ENCODE measurements around the gene MAST2.
"Not testable (repeated sequence)": the region's sequence is repeated elsewhere in the genome, so short reads cannot be mapped to it uniquely, and the experiment has no call there.

MAST2 gene

DNA sequence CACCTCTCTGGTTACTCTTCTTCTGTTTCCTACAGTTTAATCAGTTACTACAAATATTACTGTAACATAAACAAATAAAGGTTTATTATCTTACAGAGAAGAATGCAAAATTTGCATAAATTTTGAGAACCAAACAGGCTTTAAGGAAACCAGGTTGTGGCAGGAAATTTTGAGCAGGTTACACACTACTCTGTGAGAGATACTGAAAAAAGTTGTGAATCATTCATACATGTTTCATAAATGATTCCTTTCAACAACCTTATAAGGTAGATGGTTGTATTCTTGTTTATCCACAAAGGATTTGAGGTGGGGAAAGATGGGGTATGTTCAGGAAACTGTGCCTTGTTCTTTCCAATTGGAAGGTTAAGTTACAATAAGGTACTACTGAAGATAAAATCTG is 58.6 kb downstream of the MAST2 start:
- DNase-seq = no peak

GRCh38 chr1:45863218-45863617 is 59.8 kb downstream of the MAST2 start:
- no peak for DNase-seq

DNA sequence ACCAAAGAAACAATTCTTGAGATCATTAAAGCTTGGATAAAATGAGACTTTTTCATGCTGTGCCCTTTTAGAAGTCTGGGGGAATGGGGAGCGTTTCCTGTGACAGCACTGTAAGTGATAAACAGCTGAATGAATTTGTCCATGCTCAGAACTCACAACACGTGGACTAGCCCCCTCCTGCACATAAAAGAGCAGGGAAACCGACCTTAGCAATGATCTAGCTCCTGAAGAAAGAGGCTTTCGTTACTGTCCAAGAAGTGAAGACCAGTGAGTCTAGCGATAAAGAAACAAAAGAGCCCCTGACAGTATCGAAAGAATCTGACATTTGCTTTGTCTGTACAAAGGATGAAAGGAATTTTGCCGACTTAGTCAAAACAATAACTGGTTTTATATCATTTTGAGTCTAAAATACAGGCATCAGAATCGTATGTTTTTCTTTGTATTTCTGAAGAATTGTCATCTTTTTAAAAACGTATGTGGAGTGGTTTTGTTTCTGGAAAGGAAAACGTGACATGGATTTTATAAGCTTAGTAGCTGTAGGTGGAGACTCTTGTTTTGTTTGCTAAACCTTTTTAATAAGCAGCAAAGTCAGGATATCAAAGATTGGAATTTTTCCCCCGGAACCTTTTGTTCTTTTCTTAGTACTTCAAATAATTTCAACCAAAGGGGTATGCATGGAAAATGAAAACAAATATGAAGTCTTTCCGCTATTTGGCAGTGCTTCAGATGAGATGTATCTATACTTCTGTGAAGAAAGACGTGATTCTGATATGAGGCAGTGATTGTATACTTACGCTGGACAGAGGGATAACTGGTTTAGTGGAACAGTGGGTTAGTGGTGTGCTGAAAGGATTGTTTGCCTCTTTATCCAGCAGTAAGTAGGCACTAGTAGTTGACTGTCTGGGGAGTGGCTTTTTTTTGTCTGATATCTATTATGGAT is 61.0 kb downstream of the MAST2 start:
- no peak for DNase-seq

DNA sequence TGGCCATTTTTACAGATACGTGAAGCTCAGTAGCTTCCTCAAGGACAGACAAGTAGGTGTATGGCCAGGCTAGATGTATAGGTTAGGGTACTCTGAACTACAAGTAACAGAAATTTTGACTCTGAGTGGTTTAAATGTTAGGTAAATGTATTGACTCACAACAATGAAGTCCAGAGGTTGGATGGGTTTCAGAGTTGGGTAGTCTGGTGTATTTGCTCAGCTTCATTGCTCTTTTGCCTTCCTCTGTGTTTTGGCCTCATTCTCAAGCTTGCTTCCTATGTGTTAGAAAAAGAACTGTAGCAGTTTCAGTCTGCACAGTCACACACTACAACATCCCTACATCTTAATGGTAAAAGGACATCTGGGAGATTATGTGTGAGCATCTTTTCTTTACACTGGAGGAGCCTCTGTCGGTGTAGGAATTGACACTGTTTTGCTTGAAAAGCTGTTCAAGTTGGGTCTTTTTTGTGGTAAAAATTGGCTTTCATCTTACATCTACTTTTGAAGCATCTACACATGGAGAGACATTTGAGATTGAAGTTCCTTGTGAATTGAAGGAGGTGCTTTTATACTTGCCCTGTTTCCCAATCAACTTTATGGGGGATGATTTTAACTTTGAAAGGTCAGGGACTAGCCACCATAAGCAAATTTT is 64.4 kb downstream of the MAST2 start:
- DNase-seq = no peak

DNA sequence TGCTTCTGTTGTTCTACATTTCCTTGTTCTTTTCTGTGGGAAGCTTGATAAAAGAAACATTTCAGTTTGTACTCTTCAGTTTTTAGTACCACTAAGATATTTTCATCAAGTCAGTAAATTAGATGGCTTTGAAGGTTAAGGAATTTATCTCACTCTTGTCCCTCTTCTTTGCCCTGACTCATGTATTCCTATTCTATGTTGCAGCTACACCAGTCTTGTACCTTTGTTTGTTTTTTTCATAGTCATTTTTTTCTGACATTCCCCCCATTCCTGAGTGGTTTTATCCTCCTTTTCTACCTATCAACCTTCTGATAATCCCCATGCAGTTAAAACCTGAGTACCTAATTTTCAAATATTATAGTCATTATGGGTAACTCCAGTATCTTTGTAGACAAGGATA is 65.4 kb downstream of the MAST2 start:
- DNase-seq = no peak

DNA sequence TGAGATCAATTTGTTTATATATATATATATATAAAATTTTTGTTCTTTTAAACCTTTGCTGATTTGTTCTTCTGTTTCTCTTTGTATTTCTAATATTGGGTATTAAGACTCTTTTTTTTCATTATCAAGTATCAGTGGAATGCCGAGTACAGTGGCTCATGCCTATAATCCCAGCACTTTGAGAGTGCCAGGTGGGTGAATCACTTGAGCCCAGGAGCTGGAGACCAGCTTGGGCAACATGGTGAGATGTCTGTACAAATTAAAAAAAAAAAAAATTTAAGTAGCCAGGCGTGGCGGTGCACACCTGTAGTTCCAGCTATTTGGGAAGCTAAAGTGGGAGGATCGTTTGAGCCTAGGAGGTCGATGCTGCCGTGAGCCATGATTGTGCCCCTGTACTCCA is 67.1 kb downstream of the MAST2 start:
- DNase-seq = no peak

DNA sequence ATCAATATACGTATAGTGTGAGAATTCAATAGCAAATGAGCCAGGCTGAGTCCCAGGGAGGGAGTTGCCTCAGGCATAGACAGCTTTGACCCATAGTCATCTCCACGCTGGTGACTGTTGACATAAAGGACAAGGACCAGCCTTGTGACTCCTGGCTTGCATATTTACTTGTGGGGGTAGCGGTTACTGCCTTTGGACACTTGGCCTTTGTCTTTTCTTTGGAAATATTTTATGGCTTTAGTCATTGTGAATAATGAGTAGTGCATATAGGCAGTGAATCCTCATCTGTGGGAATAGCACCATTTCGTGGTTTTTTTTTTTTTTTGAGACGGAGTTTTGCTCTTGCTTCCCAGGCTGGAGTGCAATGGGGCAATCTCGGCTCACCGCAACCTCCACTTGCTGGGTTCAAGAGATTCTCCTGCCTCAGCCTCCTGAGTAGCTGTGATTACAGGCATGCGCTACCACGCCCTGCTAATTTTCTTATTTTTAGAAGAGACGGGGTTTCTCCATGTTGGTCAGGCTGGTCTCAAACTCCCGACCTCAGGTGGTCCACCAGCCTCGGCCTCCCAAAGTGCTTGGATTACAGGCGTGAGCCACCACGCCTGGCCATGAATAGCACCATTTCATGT is 68.9 kb downstream of the MAST2 start:
- not testable (repeated sequence) for DNase-seq

GRCh38 chr1:45876000-45876617 is 72.7 kb downstream of the MAST2 start:
- DNase-seq = no peak

DNA sequence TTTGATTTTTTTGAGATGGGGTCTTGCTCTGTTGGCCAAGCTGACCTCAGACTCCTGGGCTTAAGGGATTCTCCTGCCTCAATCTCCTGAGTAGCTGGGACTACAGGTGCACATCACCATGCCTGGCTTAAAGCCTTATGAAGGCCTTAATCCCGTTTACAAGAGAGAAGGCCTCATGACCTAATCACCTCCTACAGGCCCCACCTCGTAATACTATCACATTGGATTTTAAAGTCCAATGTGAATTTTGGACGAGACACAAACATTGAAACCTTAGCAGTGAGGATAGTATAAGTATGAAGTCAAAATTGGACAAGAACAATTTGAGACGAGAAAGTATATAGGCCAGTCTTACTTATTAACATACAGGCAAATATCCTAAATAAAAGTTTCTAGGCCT is 73.9 kb downstream of the MAST2 start:
- DNase-seq = no peak

- no peak for DNase-seq
Measured at GRCh38 chr1:45879885-45880598, 76.6 kb downstream of the MAST2 start.

DNA sequence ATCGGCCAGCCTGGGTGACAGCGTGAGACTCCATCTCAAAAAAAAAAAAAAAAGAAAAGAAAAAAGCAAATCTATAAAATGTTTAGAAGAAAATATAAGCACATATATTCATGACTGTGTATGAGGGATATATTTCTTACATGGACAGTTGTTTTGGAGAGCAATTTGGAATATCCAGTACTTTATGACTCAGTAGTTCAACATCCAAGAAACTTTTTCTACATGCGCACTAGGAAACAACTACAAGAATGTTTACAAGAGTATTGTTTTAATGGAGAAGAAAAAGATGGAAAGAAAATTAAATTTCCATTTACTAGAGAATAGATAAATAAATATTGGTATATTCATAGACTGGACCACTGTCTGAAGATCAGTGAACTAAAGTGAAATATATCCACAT is 77.5 kb downstream of the MAST2 start:
- DNase-seq = no peak

DNA sequence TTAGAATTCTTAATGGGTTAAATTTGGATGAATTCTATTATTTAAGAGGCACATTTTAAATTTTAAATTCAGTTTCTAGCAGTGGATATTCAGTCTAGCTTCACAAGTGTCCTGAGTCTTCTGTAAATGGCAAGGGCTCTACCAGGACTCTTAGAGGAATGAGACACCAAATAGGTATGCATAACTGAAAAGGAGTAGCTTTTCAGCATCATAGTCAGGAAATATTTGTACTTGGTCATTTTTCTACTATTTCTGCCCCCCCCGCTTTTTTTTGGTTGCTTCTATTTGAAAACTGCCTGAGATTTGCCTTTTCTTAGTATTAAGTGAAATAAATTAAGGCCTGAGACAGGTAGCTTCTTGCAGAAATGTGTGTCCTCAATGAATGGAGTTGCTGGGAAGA is 80.2 kb downstream of the MAST2 start:
- DNase-seq = no peak

DNA sequence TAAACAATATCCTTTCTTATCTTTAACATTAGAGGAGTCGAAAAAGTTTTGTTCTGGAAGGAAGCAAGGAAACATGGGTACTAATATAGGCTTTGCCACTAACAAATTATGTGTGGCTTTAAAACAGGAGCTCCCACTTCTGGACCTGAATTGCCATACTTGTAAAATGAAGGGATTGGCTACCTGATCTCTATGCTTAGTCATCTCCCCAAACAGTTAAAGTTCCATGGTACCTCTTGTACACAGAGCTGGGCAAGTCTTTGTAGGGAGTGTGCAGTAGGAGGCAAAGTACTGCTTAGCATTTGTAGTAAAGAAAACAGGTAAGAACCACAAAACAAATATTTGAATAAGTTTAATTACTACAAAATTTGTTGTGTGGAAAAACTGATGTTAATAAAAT is 81.3 kb downstream of the MAST2 start:
- DNase-seq = no peak

DNA sequence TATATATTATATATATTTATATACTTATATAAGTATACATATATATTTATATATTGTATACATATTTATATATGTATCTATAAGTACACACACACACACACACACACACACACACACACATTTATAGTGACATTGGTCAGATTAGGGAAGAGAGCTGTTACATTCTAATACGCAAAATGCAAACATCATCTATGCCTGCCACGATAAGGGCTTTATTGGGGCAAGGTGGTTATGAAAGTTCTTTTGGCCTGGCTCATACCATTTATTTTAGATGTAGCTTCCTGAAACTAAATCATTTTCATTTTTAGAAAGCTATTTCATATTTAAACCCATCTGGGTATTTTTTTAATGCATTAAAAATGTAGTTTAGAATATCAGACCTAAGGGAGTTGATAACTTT is 82.8 kb downstream of the MAST2 start:
- no peak for DNase-seq

GRCh38 chr1:45887156-45887842 is 83.9 kb downstream of the MAST2 start:
- no peak for DNase-seq

- no peak for DNase-seq
Measured at GRCh38 chr1:45890078-45890477, 86.7 kb downstream of the MAST2 start.

- DNase-seq = no peak
Measured at GRCh38 chr1:45891087-45891486, 87.7 kb downstream of the MAST2 start.

DNA sequence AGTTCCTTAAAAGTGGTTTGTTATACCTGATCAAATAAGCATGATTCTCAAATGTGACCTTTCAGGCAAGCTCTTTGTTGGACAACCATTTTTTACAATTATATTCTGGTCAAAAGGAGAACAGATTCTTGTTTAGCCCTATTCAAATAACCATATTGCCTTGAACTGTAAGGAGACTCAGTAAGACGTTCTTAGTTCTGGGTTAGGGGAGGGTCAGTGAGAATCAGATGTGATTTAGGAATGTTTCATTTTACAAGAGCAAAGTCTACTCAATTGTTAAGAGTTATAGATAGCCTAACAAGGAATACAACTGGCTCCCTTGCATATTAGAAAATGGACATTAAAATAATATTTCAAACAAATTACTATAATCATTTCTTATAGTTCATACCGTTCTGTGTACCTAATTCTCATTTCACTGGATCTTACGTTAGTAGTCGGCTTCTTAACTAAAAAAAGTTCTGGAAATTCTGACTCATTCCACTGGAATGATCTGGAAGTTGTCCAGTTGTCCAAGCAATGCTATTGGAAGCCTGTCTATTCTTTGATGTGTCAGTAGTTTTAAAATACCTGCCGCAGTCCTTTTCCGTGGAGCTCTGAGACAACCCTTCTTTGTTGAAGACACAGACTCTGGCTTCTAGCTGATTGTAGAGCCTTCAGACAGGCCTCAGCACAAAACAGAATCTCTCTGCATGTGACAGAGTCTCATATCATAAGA is 88.8 kb downstream of the MAST2 start:
- DNase-seq = no peak

DNA sequence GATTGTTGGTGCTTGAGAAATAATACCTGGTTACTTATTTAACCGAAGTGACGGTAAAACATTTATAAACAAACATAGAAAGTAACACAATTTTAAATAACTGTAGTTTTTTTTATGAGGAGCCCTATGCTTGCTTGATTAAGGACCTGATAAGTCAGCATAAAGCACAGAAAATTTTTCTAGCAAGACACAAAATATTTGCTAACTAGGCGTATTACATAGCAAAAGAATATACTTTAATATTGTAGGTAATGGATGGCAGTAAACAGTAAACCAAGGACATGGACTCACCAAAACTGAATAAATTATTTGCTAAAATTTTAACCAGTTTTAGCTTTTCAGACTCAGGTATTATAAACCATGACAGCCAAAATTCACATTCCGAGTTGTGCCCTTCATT is 90.9 kb downstream of the MAST2 start:
- no peak for DNase-seq

GRCh38 chr1:45894921-45895320 is 91.5 kb downstream of the MAST2 start:
- no peak for DNase-seq

GRCh38 chr1:45895406-45895805 is 92.0 kb downstream of the MAST2 start:
- DNase-seq = no peak

- DNase-seq = no peak
Measured at GRCh38 chr1:45906883-45907282, 103.5 kb downstream of the MAST2 start.
